WI38 (cell line): ENCODE measurements around the gene HTR6.

ENCODE experiments used
- H3K4me3 ChIP-seq: 2 replicates; pipeline ENCODE4 v1.5.1; 2011; ENCODE audit warnings: low read depth, mild to moderate bottlenecking, control low read depth, low read length
- CTCF ChIP-seq: IDR thresholded peaks from 2 replicates; pipeline ENCODE4 v1.5.1; 2012; ENCODE audit warnings: low read depth, mild to moderate bottlenecking, control low read depth, low read length

Gene HTR6

DNA sequence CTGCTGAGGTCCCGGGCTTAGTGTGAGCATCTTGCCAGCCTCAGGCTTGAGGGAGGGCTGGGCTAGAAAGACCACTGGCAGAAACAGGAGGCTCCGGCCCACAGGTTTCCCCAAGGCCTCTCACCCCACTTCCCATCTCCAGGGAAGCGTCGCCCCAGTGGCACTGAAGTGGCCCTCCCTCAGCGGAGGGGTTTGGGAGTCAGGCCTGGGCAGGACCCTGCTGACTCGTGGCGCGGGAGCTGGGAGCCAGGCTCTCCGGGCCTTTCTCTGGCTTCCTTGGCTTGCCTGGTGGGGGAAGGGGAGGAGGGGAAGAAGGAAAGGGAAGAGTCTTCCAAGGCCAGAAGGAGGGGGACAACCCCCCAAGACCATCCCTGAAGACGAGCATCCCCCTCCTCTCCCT lies 7.2 kb upstream of the HTR6 start:
- H3K4me3 ChIP-seq, result no peak overlapping the region
- no peak for TF ChIP-seq CTCF

- H3K4me3 ChIP-seq, result no peak overlapping the region
- TF ChIP-seq CTCF, result no peak
Measured at GRCh38 chr1:19658186-19658585, 6.5 kb upstream of the HTR6 start.

GRCh38 chr1:19661721-19662228 lies 2.9 kb upstream of the HTR6 start:
- no peak overlapping the region for H3K4me3 ChIP-seq
- peak; percentile 34; the same call in 1 of the 2 replicates for TF ChIP-seq CTCF

DNA sequence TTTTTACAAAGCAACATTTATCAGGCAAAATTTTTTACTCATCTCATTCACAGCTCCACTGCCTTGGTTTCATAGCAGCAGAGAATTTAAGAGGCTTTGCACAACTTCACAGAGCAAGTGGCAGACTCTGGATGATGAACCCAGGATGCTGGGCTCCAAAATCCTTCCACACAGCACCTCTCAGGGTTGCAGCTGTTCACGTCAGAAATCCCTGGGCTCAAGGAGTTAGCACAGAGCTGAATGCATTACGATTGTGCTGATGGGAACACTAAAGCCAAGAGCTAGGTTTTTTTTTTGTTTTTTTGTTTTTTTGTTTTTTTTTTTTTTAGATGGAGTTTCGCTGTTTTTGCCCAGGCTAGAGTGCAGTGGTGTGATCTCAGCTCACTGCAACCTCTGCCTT lies 2.4 kb upstream of the HTR6 start:
- TF ChIP-seq CTCF, result no peak
- H3K4me3 ChIP-seq, result no peak overlapping the region

GRCh38 chr1:19665186-19665495 lies 466 bp downstream of the HTR6 start:
- H3K4me3 ChIP-seq, result no peak overlapping the region
- TF ChIP-seq CTCF, result no peak

DNA sequence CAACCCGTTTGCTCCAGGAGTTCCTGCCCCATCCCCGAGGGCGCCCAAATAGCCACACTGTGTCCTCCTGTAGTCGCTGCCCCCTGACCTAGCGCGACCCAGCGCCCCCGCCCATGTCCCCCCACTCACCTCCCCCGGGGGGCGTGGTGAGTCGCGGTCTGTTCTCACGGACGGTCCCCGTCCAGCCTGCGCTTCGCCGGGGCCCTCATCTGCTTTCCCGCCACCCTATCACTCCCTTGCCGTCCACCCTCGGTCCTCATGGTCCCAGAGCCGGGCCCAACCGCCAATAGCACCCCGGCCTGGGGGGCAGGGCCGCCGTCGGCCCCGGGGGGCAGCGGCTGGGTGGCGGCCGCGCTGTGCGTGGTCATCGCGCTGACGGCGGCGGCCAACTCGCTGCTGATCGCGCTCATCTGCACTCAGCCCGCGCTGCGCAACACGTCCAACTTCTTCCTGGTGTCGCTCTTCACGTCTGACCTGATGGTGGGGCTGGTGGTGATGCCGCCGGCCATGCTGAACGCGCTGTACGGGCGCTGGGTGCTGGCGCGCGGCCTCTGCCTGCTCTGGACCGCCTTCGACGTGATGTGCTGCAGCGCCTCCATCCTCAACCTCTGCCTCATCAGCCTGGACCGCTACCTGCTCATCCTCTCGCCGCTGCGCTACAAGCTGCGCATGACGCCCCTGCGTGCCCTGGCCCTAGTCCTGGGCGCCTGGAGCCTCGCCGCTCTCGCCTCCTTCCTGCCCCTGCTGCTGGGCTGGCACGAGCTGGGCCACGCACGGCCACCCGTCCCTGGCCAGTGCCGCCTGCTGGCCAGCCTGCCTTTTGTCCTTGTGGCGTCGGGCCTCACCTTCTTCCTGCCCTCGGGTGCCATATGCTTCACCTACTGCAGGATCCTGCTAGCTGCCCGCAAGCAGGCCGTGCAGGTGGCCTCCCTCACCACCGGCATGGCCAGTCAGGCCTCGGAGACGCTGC lies 1.1 kb downstream of the HTR6 start:
- no peak overlapping the region for H3K4me3 ChIP-seq
- TF ChIP-seq CTCF, result no peak

DNA sequence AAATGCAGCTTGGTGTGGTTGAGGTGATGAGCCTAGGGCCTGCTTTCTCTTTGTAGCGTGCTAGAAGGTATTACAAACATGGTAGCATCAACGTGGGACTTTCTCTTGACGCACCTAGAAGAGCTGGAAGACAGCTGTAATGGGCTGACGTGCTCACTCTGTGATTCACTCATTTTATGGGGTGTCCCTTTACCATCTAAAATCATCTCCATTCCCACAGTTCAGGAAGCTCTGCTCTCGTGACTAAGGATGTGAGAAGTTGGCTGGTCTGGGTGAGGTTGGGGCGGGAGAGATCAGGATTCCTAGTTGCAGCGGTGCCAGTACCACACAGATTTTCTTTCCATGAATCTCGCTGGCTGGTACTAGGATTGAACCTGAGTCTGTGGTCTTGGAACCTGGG lies 4.2 kb downstream of the HTR6 start:
- no peak overlapping the region for H3K4me3 ChIP-seq
- TF ChIP-seq CTCF, result no peak
